ENCODE data around the gene HEBP1. TPM values are rescaled to one million over a fixed set of nuclear protein-coding genes. Genes with fewer than 3 reads are reported as not detected.

The HEBP1 gene
- total RNA-seq, 4 donors from 2014 or later, result 40.6 to 70.6 (median 61.9) TPM

- H3K36me3 ChIP-seq, result no peaks in the 10 kb centered on the region
- H3K27me3 ChIP-seq, result no peaks in the 10 kb centered on the region
- no peaks in the 10 kb centered on the region for H3K9me3 ChIP-seq
- no peak overlapping the region for H3K27ac ChIP-seq (replicated peaks in 1 of 4)
- H3K4me3 ChIP-seq, result no peak overlapping the region
- intact Hi-C loops (cut with DNase I), result loop anchor here (5.0 kb wide), 1 partner anchor 93 kb away; no protein-coding TSS in a partner anchor
- no peak for DNase-seq (ENCODE audit: extremely low spot score)
- H3K4me1 ChIP-seq, result peaks cover 7 to 25% (median 18%) of the 10 kb centered on the region in 4 donors
- TF ChIP-seq CTCF (IDR thresholded peaks at IDR 0.05) (no peak), POLR2AphosphoS5 (IDR thresholded peaks at IDR 0.05) (no peak), EP300 (IDR thresholded peaks at IDR 0.05) (no peak), POLR2A (IDR thresholded peaks at IDR 0.05; ENCODE audit: low read depth) (no peak)
- WGBS, result 92% methylated on average over 3 of the region's 3 CpGs
Measured at GRCh38 chr12:13004361-13004760, 4.3 kb upstream of the HEBP1 start.

- intact Hi-C loops (cut with DNase I), result loop anchor here (5.0 kb wide), 1 partner anchor 95 kb away; no protein-coding TSS in a partner anchor
- DNase-seq (ENCODE audit: extremely low spot score), result no peak
- Histone ChIP-seq H3K36me3 (no peaks in the 10 kb centered on the region), H3K4me1 (peaks cover 21 to 44% (median 37%) of the 10 kb centered on the region in 4 donors), H3K27ac (replicated peaks in 1 of 4) (no peak overlapping the region), H3K27me3 (no peaks in the 10 kb centered on the region), H3K9me3 (no peaks in the 10 kb centered on the region), H3K4me3 (peak overlapping the region in 2 of 4 donors; percentile 87 to 93)
- WGBS, result 98% methylated on average over 10 of the region's 10 CpGs
- no peak for TF ChIP-seq POLR2AphosphoS5 (IDR thresholded peaks at IDR 0.05)
- TF ChIP-seq CTCF (IDR thresholded peaks at IDR 0.05), result no peak
- no peak for TF ChIP-seq POLR2A (IDR thresholded peaks at IDR 0.05; ENCODE audit: low read depth)
- no peak for TF ChIP-seq EP300 (IDR thresholded peaks at IDR 0.05)
Measured at GRCh38 chr12:13002301-13003097, 2.4 kb upstream of the HEBP1 start.

GRCh38 chr12:13001775-13002040 lies 1.6 kb upstream of the HEBP1 start:
- DNase-seq (ENCODE audit: extremely low spot score), result no peak
- H3K4me1 ChIP-seq, result peaks cover 28 to 52% (median 45%) of the 10 kb centered on the region in 4 donors
- TF ChIP-seq POLR2A (IDR thresholded peaks at IDR 0.05; ENCODE audit: low read depth) (no peak), CTCF (IDR thresholded peaks at IDR 0.05) (no peak), EP300 (IDR thresholded peaks at IDR 0.05) (no peak), POLR2AphosphoS5 (IDR thresholded peaks at IDR 0.05) (no peak)

GRCh38 chr12:13000925-13001774 lies 1.1 kb upstream of the HEBP1 start:
- peak overlapping the region; percentile 94 to 99 (median 97) for H3K27ac ChIP-seq (replicated peaks in 1 of 4)
- H3K4me3 ChIP-seq, result peak overlapping the region; percentile 87 to 93 (median 88)
- TF ChIP-seq CTCF (IDR thresholded peaks at IDR 0.05) (peak; percentile 30 to 48 (median 45)), EP300 (IDR thresholded peaks at IDR 0.05) (no peak)
- H3K9me3 ChIP-seq, result no peaks in the 10 kb centered on the region
- DNase-seq (ENCODE audit: extremely low spot score), result no peak
- H3K36me3 ChIP-seq, result no peaks in the 10 kb centered on the region
- intact Hi-C loops (cut with DNase I), result loop anchor here (2.0 to 5.0 kb wide), 2 partner anchors 44 to 96 kb away; partner anchors contain the start of gene FAM234B
- WGBS, result under 1% methylated on average over 24 of the region's 82 CpGs
- no peaks in the 10 kb centered on the region for H3K27me3 ChIP-seq
- peaks cover 32 to 57% (median 49%) of the 10 kb centered on the region in 4 donors for H3K4me1 ChIP-seq

More at GRCh38 chr12:13001775-13002040, 1.6 kb upstream of the HEBP1 start:
- 47% methylated on average over 16 of the region's 16 CpGs for WGBS
- Histone ChIP-seq H3K27me3 (no peaks in the 10 kb centered on the region), H3K36me3 (no peaks in the 10 kb centered on the region), H3K4me3 (peak overlapping the region; percentile 87 to 93 (median 88)), H3K9me3 (no peaks in the 10 kb centered on the region), H3K27ac (replicated peaks in 1 of 4) (peak overlapping the region; percentile 94 to 99 (median 97))
- intact Hi-C loops (cut with DNase I), result loop anchor here (2.0 to 5.0 kb wide), 2 partner anchors 43 to 96 kb away; partner anchors contain the start of gene FAM234B

All from esophagus muscularis mucosa (tissue), 4 donors.